H1 (cell line): Measurements from ENCODE around the gene ZNF486. TPM values are rescaled to one million over a fixed set of nuclear protein-coding genes. Genes with fewer than 3 reads are reported as not detected.
A peak's percentile ranks its signal among the peaks of the same experiment; 100 is the strongest.

ENCODE experiments used
- CEBPB ChIP-seq: IDR thresholded peaks from 2 replicates; pipeline ENCODE4 v1.6.1; 2012; ENCODE audit warnings: low read depth, low read length
- polyA plus RNA-seq, 7 experiments: library from polyadenylated mRNA; depleted of rRNA in 3 of 7; stranded (reverse) in 5 of 7; unstranded in 2 of 7; fragments of >200 nt in 5 of 7; fragments of 200-250 nt in 2 of 7; gene quantifications; 1 replicate in 5 of 7; 2 replicates in 1 of 7; 4 replicates in 1 of 7; pipeline versions ENCODE4 v1.2.1 to v1.2.3, GENCODE V29; 2011 to 2013; ENCODE audit warnings: missing spikeins in 2 of 7, mixed read lengths in 2 of 7
- total RNA-seq: library from RNA; stranded (reverse); fragmentation: NEBNext Ultra II Directional; extraction: Animal tissue kit (Norgen Biotek cat#: 25700); gene quantifications from 2 replicates; pipeline ENCODE4 v1.2.1, GENCODE V29; 2021
- TF ChIP-seq, protein P1 (sequence below), 3 experiments: IDR thresholded peaks; 1 replicate in 2 of 3; 2 replicates in 1 of 3; pipeline versions ENCODE4 v1.5.1 to v1.6.1; 2011; ENCODE audit warnings: low read length in 3 of 3, mild to moderate bottlenecking in 3 of 3, inconsistent platforms in 2 of 3, low read depth in 1 of 3, moderate library complexity in 1 of 3; ENCODE audit not compliant: insufficient read depth in 1 of 3; ENCODE audit errors: control extremely low read depth in 1 of 3

Gene ZNF486
- total and polyA plus RNA-seq, 2 of the 8 experiments (the other 6 are each of a cell fraction or from before 2014, with no cell fraction given), result 10.7 to 23.4 TPM

DNA sequence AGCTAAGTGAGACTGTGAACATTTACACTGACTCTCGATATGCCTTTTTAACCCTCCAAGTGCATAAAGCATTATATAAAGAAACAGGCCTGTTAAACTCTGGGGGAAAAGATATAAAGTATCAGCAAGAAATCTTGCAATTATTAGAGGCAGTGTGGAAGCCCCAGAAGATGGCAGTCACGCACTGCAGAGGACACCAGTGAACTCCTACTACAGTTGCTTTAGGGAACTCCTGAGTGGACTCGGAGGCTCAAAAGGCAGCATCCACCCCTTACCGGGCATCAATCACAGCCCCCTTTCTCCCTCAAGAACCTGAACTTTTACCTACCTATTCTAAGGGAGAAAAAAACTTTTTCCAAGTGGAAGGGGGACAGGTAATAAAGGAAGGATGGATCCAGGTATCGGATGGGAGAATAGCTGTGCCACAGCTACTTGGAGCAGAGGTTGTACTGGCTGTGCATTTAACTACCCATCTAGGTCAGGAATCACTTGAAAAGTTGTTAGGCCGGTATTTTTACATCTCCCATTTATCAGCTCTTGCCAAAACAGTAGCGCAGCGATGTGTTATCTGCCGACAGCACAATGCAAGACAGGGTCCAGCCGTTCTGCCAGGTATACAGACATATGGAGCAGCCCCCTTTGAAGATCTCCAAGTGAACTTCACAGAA, 80.1 kb downstream of the ZNF486 start (continued):
- TF ChIP-seq, protein P1, sequence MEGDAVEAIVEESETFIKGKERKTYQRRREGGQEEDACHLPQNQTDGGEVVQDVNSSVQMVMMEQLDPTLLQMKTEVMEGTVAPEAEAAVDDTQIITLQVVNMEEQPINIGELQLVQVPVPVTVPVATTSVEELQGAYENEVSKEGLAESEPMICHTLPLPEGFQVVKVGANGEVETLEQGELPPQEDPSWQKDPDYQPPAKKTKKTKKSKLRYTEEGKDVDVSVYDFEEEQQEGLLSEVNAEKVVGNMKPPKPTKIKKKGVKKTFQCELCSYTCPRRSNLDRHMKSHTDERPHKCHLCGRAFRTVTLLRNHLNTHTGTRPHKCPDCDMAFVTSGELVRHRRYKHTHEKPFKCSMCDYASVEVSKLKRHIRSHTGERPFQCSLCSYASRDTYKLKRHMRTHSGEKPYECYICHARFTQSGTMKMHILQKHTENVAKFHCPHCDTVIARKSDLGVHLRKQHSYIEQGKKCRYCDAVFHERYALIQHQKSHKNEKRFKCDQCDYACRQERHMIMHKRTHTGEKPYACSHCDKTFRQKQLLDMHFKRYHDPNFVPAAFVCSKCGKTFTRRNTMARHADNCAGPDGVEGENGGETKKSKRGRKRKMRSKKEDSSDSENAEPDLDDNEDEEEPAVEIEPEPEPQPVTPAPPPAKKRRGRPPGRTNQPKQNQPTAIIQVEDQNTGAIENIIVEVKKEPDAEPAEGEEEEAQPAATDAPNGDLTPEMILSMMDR (IDR thresholded peaks at IDR 0.05; ENCODE audit: control extremely low read depth in 1 of 3, insufficient read depth in 1 of 3, low read depth in 1 of 3, low read length in 3 of 3), result peak; percentile 57 to 77 (median 71)
- TF ChIP-seq CEBPB, result no peak
- TF ChIP-seq, all 59 proteins: peak for 2
